Progenitor cell of endocrine pancreas (in vitro differentiated cells): ENCODE results near the gene SENP5. TPM values are rescaled to one million over a fixed set of nuclear protein-coding genes. Genes with fewer than 3 reads are reported as not detected.

Experiments used
- DNase-seq: peaks from one replicate; pipeline ENCODE4 v3.0.0; 2021; ENCODE audit warnings: low spot score; ENCODE audit not compliant: unreplicated experiment
- H3K27ac Mint-ChIP-seq: 2 replicates; pipeline ENCODE4 v1.8.0; 2021; ENCODE audit warnings: mild to moderate bottlenecking, moderate library complexity, mixed read lengths
- H3K27me3 Mint-ChIP-seq: 2 replicates; pipeline ENCODE4 v1.8.0; 2021; ENCODE audit warnings: mixed read lengths
- H3K36me3 Mint-ChIP-seq: 2 replicates; pipeline ENCODE4 v1.8.0; 2022; ENCODE audit warnings: mixed read lengths; ENCODE audit not compliant: insufficient read depth
- H3K4me1 Mint-ChIP-seq: 2 replicates; pipeline ENCODE4 v1.8.0; 2021; ENCODE audit warnings: low read depth, mixed read lengths
- H3K4me3 Mint-ChIP-seq: 2 replicates; pipeline ENCODE4 v1.8.0; 2021; ENCODE audit warnings: low read depth, mild to moderate bottlenecking, moderate library complexity, mixed read lengths
- H3K9me3 Mint-ChIP-seq: 2 replicates; pipeline ENCODE4 v1.8.0; 2021; ENCODE audit warnings: low read depth, mixed read lengths
- CTCF ChIP-seq: fragments of 200-600 bp; sonication (generic); IDR thresholded peaks from one replicate; pipeline ENCODE4 v1.5.0; 2021; ENCODE audit warnings: antibody characterized with exemption, mild to moderate bottlenecking; ENCODE audit not compliant: unreplicated experiment
- total RNA-seq: library from RNA; stranded (reverse); gene quantifications from 2 replicates; pipeline ENCODE4 v1.2.1, GENCODE V29; 2021

SENP5 gene
- total RNA-seq, 1 donor from 2014 or later: 41.1 TPM

- no peak overlapping the region for H3K27ac Mint-ChIP-seq
- H3K27me3 Mint-ChIP-seq: no peaks in the 10 kb centered on the region
- H3K9me3 Mint-ChIP-seq: no peaks in the 10 kb centered on the region
- DNase-seq: no peak
- H3K36me3 Mint-ChIP-seq: peaks cover 2% of the 10 kb centered on the region
- no peak for TF ChIP-seq CTCF
- H3K4me1 Mint-ChIP-seq: peaks cover 2% of the 10 kb centered on the region
- H3K4me3 Mint-ChIP-seq: no peak overlapping the region
Measured at GRCh38 chr3:196886144-196886543, 18.4 kb downstream of the SENP5 start.

- Mint-ChIP-seq H3K36me3 (peaks cover 4% of the 10 kb centered on the region), H3K4me1 (peaks cover 2% of the 10 kb centered on the region), H3K27ac (peak overlapping the region; percentile 14), H3K27me3 (no peaks in the 10 kb centered on the region), H3K9me3 (no peaks in the 10 kb centered on the region), H3K4me3 (no peak overlapping the region)
- no peak for TF ChIP-seq CTCF
- DNase-seq: no peak
Measured at GRCh38 chr3:196889844-196890708, 22.4 kb downstream of the SENP5 start.

- peaks cover 11% of the 10 kb centered on the region for H3K4me1 Mint-ChIP-seq
- H3K9me3 Mint-ChIP-seq: no peaks in the 10 kb centered on the region
- H3K27ac Mint-ChIP-seq: no peak overlapping the region
- H3K36me3 Mint-ChIP-seq: peaks cover 3% of the 10 kb centered on the region
- no peak overlapping the region for H3K4me3 Mint-ChIP-seq
- no peaks in the 10 kb centered on the region for H3K27me3 Mint-ChIP-seq
- TF ChIP-seq CTCF: no peak
- no peak for DNase-seq
Measured at GRCh38 chr3:196894557-196895295, 27.0 kb downstream of the SENP5 start.

GRCh38 chr3:196896229-196896628 lies 28.5 kb downstream of the SENP5 start:
- no peak for TF ChIP-seq CTCF
- H3K4me1 Mint-ChIP-seq: peaks cover 11% of the 10 kb centered on the region
- no peak for DNase-seq
- H3K27ac Mint-ChIP-seq: peak overlapping the region; percentile 29
- H3K4me3 Mint-ChIP-seq: no peak overlapping the region
- no peaks in the 10 kb centered on the region for H3K9me3 Mint-ChIP-seq
- peaks cover 7% of the 10 kb centered on the region for H3K36me3 Mint-ChIP-seq
- H3K27me3 Mint-ChIP-seq: no peaks in the 10 kb centered on the region

GRCh38 chr3:196901768-196902167 lies 34.0 kb downstream of the SENP5 start:
- TF ChIP-seq CTCF: no peak
- Mint-ChIP-seq H3K36me3 (peaks cover 24% of the 10 kb centered on the region), H3K4me1 (peaks cover 7% of the 10 kb centered on the region), H3K27ac (no peak overlapping the region), H3K27me3 (no peaks in the 10 kb centered on the region), H3K9me3 (no peaks in the 10 kb centered on the region), H3K4me3 (no peak overlapping the region)
- DNase-seq: no peak
